Vagina (tissue), 2 donors: ENCODE measurements around the gene MRPL20.

Experiments used
- POLR2A ChIP-seq, 2 donors: fragments of 450-650 bp; IDR thresholded peaks; one replicate each; pipeline ENCODE4 v1.6.1; 2017; ENCODE audit warnings: antibody characterized with exemption in 2 of 2, mild to moderate bottlenecking in 2 of 2, moderate library complexity in 2 of 2
- POLR2AphosphoS5 ChIP-seq, 2 donors: sonication (generic); formaldehyde crosslinking; IDR thresholded peaks; one replicate each; pipeline ENCODE4 v1.9.0; 2017; ENCODE audit warnings: antibody characterized with exemption in 2 of 2, mild to moderate bottlenecking in 2 of 2, low read depth in 1 of 2; ENCODE audit not compliant: insufficient read depth in 1 of 2
- TF ChIP-seq, protein P1 (sequence below), 3 experiments: fragments of 450-650 bp in 2 of 3; fragments of 200-600 bp in 1 of 3; sonication (generic) in 1 of 3; IDR thresholded peaks; one replicate each; pipeline ENCODE4 v1.5.1; 2017 to 2019; ENCODE audit warnings: antibody characterized with exemption in 3 of 3, mild to moderate bottlenecking in 2 of 3, moderate library complexity in 2 of 3

DNA sequence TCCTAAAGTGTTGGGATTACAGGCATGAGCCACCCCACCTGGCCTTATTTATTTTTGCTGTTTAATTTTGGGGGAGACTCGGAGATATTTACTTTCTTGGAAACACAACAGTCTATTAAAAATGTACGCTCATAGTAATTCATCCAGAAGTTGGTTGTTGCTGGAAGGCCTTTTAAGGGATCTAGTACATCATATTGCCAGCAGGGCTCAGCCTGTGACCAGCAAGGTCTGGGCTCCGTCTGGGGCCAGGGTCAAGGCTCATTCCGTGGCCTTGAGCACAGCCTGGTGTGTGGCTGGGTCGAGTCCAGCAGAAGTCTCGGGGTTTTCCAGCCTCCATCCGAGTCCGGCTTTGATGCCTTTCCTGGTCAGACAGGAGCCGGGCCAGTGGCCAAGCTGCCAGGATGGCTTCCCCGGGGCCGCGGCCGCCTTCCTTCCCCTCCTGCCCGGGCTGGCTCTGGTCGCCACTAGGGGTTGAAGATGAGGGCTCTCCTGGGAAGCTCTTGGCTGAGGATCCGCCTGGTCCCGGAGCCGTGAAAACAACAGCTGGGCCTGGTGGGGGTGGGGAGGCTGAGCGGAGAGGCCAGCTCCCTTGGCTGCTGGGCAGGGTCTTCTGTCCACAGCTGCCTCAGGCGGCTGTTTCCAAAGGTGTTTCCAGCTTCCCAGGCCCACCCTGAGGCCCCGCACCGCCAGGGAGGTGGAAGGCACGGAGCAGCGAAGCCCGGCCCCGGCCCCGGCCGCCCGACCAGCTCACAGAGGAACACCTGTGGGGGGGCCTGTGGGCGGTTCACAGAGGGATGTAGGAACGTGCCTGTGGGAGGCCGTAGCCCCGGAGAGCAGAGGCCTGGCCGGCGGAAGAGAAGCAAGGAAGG, 23.3 kb upstream of the MRPL20 start:
- TF ChIP-seq, protein P1, sequence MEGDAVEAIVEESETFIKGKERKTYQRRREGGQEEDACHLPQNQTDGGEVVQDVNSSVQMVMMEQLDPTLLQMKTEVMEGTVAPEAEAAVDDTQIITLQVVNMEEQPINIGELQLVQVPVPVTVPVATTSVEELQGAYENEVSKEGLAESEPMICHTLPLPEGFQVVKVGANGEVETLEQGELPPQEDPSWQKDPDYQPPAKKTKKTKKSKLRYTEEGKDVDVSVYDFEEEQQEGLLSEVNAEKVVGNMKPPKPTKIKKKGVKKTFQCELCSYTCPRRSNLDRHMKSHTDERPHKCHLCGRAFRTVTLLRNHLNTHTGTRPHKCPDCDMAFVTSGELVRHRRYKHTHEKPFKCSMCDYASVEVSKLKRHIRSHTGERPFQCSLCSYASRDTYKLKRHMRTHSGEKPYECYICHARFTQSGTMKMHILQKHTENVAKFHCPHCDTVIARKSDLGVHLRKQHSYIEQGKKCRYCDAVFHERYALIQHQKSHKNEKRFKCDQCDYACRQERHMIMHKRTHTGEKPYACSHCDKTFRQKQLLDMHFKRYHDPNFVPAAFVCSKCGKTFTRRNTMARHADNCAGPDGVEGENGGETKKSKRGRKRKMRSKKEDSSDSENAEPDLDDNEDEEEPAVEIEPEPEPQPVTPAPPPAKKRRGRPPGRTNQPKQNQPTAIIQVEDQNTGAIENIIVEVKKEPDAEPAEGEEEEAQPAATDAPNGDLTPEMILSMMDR (IDR thresholded peaks at IDR 0.05): no peak
- TF ChIP-seq POLR2A (IDR thresholded peaks at IDR 0.05) (no peak), POLR2AphosphoS5 (IDR thresholded peaks at IDR 0.05; ENCODE audit: insufficient read depth in 1 of 2, low read depth in 1 of 2) (peak; percentile 70 to 77)
